Amniotic stem cell (primary cell): ENCODE data around the gene ST3GAL4.
"Not testable (repeated sequence)": the region's sequence is repeated elsewhere in the genome, so short reads cannot be mapped to it uniquely, and the experiment has no call there.

Experiments used
- DNase-seq: peaks from one replicate; lab custom pipeline; 2025; lab: John Stamatoyannopoulos, UW

ST3GAL4 gene

DNA sequence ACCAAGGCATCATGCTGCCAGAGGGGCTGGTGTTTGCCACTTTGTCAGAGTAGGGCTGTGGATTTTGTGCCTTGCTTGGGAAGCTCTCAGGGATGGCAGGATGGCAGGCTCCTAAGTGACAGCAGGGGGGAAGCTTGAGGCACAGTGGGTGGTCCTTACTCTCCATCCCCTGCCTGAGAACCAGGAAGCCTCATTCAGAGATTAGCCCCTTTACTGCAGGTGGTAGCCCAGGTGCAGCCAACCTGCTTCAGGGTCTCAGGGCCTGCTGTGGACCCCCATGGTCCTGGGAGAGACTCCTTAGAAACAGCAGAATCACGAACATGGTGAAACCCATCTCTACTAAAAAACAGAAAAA, 8.9 kb upstream of the ST3GAL4 start:
- DNase-seq = no peak

DNA sequence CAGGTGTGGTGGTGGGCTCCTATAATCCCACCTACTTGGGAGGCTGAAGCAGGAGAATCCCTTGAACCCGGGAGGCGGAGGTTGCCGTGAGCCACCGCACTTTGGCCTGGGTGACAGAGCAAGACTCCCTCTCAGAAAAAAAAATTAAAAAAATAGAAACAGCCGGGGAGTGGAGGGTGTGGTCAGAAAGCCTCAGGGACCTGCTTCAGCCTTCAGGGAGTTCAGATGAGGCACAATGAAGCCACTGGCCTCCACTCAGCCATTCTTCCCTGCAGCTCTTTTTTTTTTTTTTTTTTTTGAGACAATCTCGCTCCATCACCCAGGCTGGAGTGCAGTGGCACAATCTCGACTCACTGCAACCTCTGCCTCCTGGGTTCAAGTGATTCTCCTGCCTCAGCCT, 8.5 kb upstream of the ST3GAL4 start:
- not testable (repeated sequence) for DNase-seq

DNA sequence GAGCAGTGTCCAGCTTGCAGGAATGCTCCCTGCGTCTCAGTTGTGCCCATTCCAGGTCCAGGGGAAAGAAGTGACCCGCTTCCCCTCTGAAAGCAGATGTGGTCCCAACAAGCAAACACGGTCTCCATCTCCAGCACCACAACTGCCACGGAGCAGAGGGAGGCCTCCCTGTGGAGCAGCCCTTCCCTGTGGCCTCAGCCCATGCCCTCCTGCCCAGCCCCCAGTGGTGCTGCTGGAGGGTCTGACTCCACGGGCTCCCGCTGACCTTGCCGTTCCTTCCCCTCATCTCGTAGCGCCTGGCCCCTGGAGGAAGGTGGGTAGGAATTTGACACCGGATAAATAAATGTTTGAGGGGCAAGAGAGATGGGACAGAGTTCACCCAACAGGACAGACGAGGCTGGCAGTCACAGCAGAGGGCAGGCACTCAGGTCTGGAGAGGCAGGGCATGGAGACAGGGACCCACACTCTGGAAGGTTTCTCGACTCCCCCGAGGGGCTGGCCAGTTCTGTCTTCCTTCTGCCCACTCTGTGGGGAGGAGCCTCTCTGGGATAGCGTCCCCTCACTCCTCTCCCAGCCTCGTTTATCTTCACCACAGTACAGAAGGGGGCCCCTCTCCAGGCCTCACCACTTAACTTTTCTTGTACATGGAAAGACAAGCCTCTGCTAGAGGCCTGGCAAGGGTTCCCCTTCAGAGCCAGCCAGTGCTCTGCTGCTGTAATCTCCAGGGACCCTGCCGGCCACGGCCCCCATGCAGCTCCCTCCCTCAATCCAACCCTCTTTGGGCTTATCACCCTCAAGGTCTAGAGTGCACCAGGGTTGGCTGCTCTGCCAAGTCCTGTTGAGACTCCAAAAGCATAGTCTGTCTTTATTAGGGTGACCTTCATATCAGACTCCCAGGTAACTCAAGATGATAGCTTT, 7.5 kb upstream of the ST3GAL4 start:
- DNase-seq = no peak

DNA sequence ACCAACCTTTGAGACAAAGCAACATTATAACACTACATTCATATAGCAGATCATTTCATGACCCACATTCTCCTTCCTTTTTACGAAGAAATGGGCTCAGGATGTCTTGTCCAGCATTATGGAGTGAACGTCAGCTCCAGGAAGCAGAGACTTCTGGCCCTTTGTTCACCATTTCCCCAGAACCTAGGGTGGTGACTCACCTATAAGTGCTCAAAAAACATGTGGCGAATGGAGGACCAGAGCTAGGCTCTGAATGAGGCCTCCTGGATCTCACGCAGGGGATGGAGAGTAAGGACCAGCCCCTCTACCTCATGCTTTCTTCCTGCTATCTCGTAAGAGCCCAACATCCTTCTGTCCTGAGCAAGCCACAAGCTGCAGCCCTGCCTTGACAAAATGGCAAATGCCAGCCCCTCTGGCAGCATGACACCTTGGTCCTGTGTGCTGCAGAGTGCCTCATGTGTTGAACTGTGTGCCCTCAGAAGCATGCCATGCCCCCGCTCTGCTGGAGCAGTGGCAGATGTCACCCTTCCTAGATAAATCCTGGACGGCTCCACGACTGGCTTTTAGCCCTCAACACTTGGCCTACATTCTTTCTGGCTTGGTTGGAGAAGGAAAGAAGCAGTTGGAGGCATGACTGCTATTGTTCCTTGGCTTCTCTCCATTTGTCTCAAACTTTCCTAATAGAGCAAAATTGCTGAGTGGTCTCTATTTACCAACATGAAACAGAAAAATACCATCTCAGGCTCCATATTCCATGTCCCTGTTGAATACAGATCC, 6.5 kb upstream of the ST3GAL4 start:
- no peak for DNase-seq

DNA sequence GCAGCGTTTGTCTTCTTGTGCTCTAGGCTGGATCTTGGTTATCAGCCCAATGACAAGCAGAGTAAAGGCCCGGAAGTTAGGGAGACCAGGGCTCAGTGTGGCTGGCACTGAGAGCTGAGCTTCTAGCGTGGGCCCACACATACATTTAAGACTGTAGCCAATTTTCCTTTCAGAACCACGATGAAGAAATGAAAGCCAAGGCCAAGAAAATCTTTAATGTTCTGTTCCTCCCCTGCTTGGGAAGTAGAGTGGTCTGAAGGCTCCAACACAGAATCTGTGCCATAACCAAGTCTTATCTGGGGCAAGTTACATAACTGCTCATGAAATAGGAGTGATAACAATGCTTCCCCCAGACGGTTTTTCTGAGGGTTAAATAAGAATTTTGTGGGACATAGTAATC, 4.7 kb upstream of the ST3GAL4 start:
- no peak for DNase-seq

DNA sequence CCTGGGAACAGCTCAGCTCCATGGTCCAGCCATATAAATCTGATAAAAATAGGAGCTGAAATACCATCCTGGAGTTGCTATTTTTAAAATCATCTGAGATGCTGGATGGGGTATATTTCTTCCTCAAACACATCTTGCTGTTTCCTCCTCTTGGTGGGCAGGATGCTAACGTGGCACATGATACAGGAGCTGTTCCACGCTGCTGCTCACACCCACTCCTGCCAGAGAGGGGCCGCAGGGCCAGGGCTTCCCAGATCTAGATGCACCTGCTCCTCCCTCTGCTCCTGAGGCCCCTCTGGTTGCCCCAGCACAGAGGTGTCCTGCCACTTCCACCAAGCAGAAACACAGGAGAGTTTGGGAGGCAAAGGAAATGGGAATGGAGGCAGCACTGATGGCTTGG, 3.3 kb upstream of the ST3GAL4 start:
- no peak for DNase-seq

DNA sequence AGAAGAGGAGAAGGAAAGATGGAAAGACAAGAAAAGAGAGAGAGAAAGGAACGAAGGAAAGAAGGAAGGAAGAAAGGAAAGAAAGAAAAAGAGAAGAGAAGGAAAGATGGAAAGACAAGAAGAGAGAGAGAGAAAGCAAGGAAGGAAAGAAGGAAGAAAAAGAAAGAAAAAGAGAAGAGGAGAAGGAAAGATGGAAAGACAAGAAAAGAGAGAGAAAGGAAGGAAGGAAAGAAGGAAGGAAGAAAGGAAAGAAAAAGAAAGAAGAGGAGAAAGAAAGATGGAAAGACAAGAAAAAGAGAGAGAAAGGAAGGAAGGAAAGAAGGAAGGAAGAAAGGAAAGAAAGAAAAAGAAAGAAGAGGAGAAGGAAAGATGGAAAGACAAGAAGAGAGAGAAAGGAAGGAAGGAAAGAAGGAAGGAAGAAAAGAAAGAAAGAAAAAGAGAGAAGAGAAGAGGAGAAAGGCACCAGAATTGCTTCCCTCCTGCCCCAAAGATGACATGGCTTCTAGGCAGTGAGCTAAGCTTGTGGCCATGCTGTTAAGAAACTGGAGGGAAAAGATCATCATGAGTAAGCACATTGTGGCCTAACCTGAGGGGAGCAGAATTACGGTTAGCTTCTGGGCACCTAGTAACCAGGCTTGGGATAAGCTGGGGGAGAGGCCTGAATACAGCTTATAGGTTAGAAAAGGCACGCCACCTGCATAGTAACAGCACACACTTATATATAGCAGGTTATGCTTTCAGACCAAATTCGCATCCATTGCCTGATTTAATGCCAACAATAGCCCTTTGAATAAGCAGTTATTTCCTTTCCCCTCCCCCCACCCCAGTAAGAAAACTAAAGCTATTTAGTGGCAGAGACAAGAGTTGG, 2.3 kb upstream of the ST3GAL4 start:
- peak; percentile 35 for DNase-seq

DNA sequence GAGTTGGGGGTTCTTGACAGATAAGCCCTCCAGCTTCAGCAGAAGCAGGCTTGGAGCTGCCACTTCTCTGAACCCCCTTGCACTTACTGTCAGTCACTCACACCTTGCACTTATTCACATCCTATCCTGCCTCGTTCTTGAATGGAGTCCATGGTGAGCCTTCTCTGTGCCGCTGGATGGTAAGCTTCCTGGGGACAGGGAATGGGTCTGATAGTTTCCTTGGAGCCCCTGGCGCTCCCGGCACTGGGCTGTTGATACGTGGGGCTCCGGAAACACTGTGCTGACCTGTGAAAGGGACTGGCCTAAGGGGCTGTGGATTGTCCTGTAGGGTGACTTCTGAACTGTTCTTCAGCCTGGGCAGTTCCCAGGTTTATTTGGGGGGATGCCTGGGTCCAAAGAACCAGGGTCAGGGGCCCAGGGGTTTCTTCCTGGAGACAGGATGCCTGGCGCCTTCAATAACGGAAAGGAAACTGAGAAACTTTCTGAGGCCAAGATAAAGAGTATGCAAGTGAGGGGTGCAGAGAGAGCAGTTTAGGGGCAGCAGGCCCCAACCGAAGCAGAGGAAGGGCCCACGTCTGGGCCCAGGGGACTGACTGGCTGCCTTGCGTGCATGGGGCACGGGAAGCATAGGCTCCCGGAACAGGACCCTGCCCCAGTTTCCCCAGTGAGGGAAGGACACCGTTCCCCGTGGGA, 709 bp upstream of the ST3GAL4 start:
- no peak for DNase-seq

DNA sequence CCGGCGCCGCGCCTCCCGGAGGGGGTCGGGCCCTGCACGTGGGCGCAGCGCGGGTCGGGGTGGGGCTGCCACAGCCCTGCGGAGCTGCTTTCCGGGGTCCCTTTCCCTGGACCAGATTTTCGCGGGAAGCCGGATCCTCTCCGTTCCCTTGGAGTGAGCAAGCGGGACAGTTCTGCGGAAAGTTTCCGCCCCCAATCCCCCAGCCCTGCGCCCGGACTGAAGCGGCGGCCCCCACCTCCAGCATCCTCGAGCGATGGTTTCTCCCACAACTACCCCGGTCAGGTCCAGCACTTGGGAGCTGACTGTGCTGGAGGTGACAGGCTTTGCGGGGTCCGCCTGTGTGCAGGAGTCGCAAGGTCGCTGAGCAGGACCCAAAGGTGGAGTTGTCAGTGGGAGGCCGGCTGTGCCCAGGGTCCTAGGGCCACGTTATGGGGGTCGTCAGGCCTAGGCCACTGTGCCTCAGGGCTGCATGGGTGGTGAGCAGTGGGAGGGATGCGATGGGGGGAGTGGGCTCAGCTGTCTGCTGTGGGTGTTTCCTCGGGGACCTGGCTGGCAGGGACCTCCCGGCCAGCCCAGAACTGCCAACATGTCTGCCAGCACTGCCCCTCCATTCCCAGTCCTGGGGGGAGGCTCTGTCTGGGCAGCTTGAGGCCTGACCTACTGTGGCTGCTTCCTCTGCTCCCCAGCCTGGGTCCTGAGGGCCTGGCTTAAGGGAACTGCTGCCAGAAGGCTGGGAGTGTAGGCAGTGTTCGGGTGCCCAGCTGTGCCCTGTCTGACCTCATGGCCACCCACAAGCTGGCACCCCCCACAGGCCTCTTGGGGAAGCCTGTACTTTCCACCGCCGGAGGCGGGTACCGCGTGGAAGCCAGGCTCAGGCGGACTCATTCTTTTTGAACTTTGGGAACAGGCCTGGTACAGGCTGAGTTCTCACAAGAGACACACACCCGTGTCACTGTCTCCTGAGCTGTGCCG, 726 bp downstream of the ST3GAL4 start:
- DNase-seq = no peak

DNA sequence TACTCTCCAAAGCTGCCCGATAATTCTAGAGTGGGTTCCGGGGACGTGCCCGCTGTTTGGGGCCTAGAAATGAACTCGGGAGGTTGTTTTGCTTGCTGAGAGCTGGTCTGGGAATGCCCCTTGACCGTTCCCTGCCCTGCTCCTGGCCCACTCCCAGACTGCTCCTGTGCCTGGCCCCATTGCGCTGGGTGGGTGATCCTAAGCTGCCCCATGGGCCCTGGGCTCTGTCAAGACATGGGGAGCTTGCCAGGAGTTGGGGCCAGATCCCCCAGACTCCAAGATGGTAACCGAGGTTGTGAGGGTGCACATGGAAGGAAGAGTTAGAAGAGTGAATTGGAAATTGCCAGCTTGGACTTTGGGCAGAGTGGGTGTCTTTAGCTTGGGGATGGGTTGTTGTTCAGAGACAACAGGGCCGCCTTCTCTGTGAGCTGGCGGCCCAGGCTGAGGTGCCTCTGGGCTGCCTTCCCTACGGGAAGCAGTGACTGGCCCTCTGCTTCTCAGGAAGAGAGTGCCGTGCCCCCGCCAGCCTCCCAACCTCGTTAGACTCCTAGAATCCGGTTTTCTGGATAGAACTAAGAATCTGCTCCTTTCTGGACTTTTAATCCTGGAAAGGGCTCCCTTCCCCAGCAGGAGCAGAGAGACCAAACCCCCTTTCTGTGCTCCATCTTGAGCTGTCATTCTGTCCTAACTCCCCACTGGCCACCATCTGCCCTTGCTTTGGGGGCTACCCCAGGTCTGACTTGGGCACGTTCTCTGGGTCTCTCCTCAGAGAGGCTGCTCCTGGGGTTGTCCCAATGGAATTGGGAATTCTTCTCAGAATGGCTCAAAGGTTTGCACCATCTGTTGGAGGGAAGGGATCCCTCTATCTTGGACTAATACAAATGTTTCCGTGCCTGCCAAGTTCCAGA, 1.8 kb downstream of the ST3GAL4 start:
- DNase-seq = no peak

DNA sequence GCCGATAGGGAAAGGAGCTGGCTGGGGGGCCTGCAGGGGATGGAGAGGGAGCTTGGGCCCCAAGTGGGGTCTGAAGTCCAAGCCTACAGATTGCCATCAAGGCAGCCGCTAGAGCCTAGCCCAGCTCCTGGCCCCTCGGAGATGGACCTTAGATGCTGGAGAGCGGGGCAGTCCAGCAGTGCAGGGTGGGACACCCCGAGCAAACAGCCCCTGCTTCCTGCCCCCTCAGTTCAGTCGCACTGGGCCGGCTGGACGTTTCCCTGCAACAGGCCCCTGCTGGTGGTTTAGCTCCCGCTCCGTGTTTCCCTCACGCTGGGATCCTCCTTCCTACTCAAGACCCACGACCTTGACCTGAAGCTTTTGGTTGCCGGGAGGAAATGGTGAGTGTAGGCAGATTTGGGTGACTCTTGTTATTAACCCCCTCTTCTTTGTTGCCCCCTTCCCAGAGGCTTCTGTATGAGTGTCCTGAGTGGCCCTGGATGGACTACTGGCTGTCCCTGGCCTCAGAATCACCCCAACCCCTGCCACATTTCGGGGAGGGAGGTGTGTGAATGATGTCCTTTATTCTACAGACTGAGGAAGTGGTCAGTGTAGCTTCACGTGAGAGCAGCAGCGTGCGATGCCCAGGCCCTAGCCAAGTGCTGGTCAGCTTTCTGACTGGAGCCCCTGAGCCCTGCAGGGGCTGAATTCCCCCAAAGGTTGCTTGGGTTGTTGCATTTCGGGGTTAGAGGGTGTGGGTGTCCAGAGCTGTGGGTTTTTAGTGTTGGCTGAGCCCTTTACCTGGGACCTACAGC, 2.7 kb downstream of the ST3GAL4 start:
- DNase-seq = no peak

DNA sequence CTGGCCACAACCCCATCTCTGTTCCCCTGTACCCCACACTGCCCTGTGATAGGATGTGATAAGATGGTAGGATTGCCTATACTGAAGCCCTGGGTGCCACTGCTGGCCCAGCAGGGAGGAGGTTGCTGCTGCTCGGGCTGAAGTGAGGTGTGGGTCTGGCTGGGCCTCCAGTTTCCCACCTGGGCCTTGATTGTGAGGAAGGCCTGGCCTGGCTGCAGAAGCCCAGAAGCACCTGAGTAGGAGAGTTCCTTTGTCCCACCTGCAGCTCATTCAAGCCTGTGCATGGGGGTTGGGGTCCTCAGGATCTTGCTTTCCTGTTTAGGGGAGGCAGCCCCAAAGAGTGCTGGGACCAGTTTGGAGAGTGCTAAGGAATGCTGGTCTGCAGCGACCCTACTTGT, 3.3 kb downstream of the ST3GAL4 start:
- no peak for DNase-seq

DNA sequence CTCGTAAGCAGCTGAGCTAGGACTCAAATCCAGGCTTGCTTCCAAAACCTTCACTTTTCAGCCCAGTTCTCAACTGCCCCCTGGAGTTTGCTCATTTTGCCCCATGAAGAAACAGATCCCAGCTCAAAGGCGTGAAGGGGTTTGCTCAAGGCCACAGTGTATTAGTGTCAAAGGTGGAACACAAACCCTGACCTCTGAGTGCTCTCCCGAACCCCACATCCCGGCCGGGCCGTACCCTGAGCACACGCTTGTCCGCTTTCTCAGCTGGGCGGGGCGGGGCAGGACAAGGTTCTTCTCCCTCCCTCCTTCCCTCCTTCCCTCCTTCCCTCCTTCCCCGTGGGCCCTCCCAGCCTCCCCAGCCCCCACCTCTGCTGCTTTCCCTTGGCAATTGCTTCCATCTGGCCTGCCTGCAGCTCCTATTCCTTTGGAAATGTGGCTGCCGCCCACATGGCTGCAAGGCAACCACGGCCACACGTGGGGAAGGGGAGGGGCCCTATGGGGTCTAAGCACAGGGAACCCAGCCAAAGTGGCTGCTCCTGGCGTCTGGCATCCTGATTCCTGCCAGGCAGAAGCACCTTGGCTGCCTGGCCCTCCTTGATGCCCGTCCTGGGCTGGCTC, 4.1 kb downstream of the ST3GAL4 start:
- no peak for DNase-seq

DNA sequence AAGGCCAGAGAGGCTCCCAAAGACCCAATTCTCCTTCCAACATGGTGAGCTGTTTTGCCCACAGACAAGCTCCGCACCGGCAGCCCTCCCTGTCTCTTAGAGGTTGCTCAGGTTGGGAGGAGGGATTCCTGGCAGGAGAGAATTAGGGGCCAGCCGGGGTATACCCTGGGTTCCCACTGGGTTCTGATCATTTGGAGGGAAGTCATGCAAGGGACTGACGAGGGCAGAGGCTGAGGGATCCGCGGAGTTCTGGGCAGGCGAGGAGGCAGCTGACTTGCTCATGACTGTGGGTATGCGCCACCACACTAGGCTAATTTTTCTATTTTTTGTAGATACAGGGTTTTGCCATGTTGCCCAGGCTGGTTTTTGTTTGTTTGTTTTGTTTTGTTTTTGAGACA, 4.6 kb downstream of the ST3GAL4 start:
- no peak for DNase-seq

DNA sequence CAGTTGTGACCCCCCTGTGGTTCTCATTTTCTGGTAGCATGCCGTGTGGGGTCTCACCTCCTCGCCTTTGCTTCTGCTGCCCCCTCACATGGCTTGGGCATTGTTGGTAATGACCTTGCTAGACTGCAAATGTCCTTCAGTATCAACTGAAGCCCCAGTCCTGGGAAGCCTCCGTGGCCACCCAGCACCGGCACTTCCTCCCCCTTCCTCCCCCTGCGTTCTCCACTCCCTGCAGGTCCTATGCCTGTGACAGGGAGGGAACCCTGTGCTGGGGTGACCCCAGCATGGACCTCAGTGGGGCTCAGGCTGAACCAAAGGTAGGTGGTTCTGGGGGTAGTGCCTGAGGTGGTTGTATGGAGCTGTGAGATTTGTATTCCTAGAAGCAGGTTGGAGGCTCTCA, 5.9 kb downstream of the ST3GAL4 start:
- DNase-seq = no peak

DNA sequence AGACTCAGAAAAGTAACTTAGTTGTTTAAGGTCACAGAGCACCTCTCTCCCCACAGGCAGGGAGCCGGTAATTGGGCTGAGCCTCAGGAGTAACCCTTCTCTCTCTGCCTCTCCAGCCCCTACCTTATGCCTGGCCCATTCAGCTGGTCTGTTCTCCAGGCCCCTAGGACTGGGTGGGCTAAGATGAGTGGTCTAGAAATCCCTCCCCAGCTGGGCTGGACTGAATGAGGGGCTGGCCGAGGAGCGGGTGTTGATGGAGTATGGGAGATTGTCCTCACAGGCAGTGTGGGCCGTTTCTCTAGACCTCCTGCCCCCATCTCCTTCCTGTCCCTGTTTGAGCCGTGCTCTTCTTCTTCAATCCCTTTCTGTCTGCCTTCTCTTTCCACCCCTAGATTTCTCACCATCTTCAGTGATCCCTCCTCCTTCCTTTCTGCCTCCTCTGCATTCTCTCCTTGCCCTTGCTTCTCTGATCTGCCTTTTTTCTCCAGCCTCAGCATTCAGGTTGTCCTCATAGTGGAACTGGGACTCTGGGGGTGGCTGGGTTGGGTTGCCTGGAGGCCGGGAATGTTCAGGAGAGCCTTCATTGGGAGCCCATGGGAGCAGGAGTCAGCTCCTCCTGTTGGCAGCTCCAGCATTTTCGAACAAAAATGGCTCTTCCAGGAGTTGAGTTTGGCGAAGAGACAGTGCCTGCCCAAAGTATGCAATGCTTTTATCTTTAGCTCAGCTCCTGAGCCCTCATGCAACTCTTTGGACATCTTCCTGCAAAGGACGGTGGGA, 7.6 kb downstream of the ST3GAL4 start:
- no peak for DNase-seq

DNA sequence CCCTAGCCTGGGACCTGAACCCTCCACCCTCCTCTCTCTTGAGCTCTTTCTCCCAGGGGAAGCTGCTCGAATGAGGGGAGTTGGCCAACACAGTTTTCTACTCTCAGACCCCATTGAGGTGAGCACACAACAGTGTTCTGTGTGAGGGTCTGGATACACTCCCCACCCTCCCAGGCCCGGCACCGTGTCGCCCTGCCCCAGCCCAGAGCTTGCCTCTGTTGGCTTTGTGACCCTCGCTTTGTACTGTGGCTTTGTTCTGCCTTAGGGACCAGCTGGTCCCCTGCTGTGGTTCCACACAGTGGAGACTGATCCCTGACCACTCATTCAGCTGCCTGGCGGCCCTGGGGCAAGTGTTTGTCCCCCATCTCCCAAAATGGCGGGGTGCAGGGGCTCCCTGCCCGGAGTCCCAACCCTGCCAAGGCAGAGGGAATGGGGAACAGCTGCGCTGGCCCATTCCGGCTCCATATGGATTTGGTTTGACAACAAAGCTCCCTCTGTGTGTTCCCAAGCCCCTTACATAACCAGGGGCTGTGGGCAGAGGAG, 8.3 kb downstream of the ST3GAL4 start:
- DNase-seq = no peak
